Endometrial microvascular endothelial cells (primary cell): ENCODE results near the gene HCCS. TPM values are rescaled to one million over a fixed set of nuclear protein-coding genes. Genes with fewer than 3 reads are reported as not detected.

Source experiments
- in situ Hi-C: cut with HindIII; loops from 2 replicates; pipeline ENCODE4 v1.10.0; 2017; ENCODE audit warnings: low sequenced_read_pairs, low pct_unique_long_range_greater_than_20kb; ENCODE audit errors: inconsistent ontology term
- total RNA-seq: library from RNA; depleted of rRNA; stranded (reverse); fragments of >200 nt; gene quantifications from one replicate; pipeline ENCODE4 v1.2.3, GENCODE V29; 2015; ENCODE audit errors: inconsistent ontology term

The HCCS gene
- total RNA-seq, 1 donor from 2014 or later, result 17.4 TPM

GRCh38 chrX:11172415-11172814 lies 61.3 kb downstream of the HCCS start:
- in situ Hi-C loops, result no loop called here

Other genes starting within 250 kb of the HCCS start
- not detected for gene AMELX, start 182.1 kb downstream of the HCCS start, total RNA-seq